OCI-LY1 (cell line): Measurements from ENCODE around the gene ZNF624.

Experiments used
- CTCF ChIP-seq: fragments of 200-600 bp; sonication (generic), shearing (Covaris generic); IDR thresholded peaks from 2 replicates; pipeline ENCODE4 v1.5.1; 2017; ENCODE audit warnings: mild to moderate bottlenecking, antibody characterized with exemption, low read length, moderate library complexity, mixed read lengths
- EZH2 ChIP-seq: fragments of 200-600 bp; sonication (generic), shearing (Covaris generic); IDR thresholded peaks from 2 replicates; pipeline ENCODE4 v1.8.0; 2017; ENCODE audit warnings: borderline replicate concordance, mixed run types, mild to moderate bottlenecking, antibody characterized with exemption, low read length, moderate library complexity, mixed read lengths

- TF ChIP-seq CTCF (no peak), EZH2 (no peak)
Observed at GRCh38 chr17:16617481-16618060, 36.1 kb downstream of the ZNF624 start.
